Measurements from ENCODE around the gene SERPINB10.

GRCh38 chr18:63981719-63982118 lies 74.0 kb downstream of the SERPINB10 start:
- TF ChIP-seq CTCF (IDR thresholded peaks at IDR 0.05; ENCODE audit: insufficient read depth, low read length) (no peak), POLR2AphosphoS5 (IDR thresholded peaks at IDR 0.05; ENCODE audit: low read depth) (no peak)

Data from HL-60 (cell line).